Neural cell (in vitro differentiated cells): ENCODE results near the gene GPR65. TPM values are rescaled to one million over a fixed set of nuclear protein-coding genes. Genes with fewer than 3 reads are reported as not detected.

ENCODE experiments used
- H2AFZ ChIP-seq: fragments of 200-600, 300-800 bp; sonication (generic), shearing (Covaris generic); 2 replicates; pipeline ENCODE4 v1.6.0; 2014; ENCODE audit warnings: low read depth, mild to moderate bottlenecking, antibody characterized with exemption, low read length, moderate library complexity
- H3F3A ChIP-seq: fragments of 200-600 bp; shearing (Covaris generic); 2 replicates; pipeline ENCODE4 v1.6.1; 2016; ENCODE audit warnings: mild to moderate bottlenecking, moderate library complexity, mixed read lengths, antibody characterized with exemption, low read length; ENCODE audit not compliant: insufficient read depth, poor library complexity, severe bottlenecking
- H3K27ac ChIP-seq: fragments of 200-600, 300-800 bp; sonication (generic), shearing (Covaris generic); 2 replicates; pipeline ENCODE4 v1.5.1; 2014; ENCODE audit warnings: mild to moderate bottlenecking, low read length, moderate library complexity
- H3K27me3 ChIP-seq: fragments of 300-800, 200-600 bp; sonication (generic), shearing (Covaris generic); 2 replicates; pipeline ENCODE4 v1.6.0; 2014; ENCODE audit warnings: mild to moderate bottlenecking, low read depth, low read length, moderate library complexity; ENCODE audit not compliant: insufficient read depth
- H3K36me3 ChIP-seq: fragments of 300-800, 200-600 bp; sonication (generic), shearing (Covaris generic); 2 replicates; pipeline ENCODE4 v1.5.1; 2014; ENCODE audit warnings: mild to moderate bottlenecking, antibody characterized with exemption, low read length, moderate library complexity; ENCODE audit not compliant: insufficient read depth
- H3K4me2 ChIP-seq: fragments of 300-800, 200-600 bp; sonication (generic), shearing (Covaris generic); 2 replicates; pipeline ENCODE4 v1.6.0; 2014; ENCODE audit warnings: mild to moderate bottlenecking, low read length
- H3K4me3 ChIP-seq: fragments of 300-800, 200-600 bp; sonication (generic), shearing (Covaris generic); 2 replicates; pipeline ENCODE4 v1.5.1; 2014; ENCODE audit warnings: mild to moderate bottlenecking, low read length, moderate library complexity
- H3K79me2 ChIP-seq: fragments of 200-600 bp; shearing (Covaris generic); replicated peaks from 2 replicates; pipeline ENCODE4 v1.6.0; 2014; ENCODE audit warnings: mild to moderate bottlenecking, low read length, moderate library complexity; ENCODE audit not compliant: insufficient read depth
- H3K9ac ChIP-seq: fragments of 300-800, 200-600 bp; sonication (generic), shearing (Covaris generic); 2 replicates; pipeline ENCODE4 v1.6.1; 2016; ENCODE audit warnings: mild to moderate bottlenecking, low read length, mixed read lengths
- H3K9me2 ChIP-seq: fragments of 200-600 bp; shearing (Covaris generic); 2 replicates; pipeline ENCODE4 v1.6.1; 2016; ENCODE audit warnings: mild to moderate bottlenecking, low read length, mixed read lengths; ENCODE audit not compliant: insufficient read depth
- H3K9me3 ChIP-seq: fragments of 200-600, 300-800 bp; sonication (generic), shearing (Covaris generic); 2 replicates; pipeline ENCODE4 v1.6.1; 2016; ENCODE audit warnings: mild to moderate bottlenecking, mixed run types, low read length, moderate library complexity, mixed read lengths
- H4K20me1 ChIP-seq: fragments of 200-600 bp; shearing (Covaris generic); 2 replicates; pipeline ENCODE4 v1.6.1; 2016; ENCODE audit warnings: mild to moderate bottlenecking, mixed run types; ENCODE audit not compliant: insufficient read depth
- EP300 ChIP-seq: fragments of 450-650 bp; conservative IDR thresholded peaks from 2 replicates; pipeline ENCODE4 v1.6.1; 2014; ENCODE audit warnings: antibody characterized with exemption, mild to moderate bottlenecking, moderate library complexity; ENCODE audit not compliant: poor library complexity, severe bottlenecking
- EZH2 ChIP-seq: fragments of 200-600, 300-800 bp; shearing (Covaris generic), sonication (generic); IDR thresholded peaks from 2 replicates; pipeline ENCODE4 v1.6.1; 2014; ENCODE audit warnings: antibody characterized with exemption, low read length, borderline replicate concordance, mild to moderate bottlenecking; ENCODE audit not compliant: insufficient read depth, poor library complexity, severe bottlenecking
- MXI1 ChIP-seq: fragments of 450-650 bp; conservative IDR thresholded peaks from 2 replicates; pipeline ENCODE4 v1.6.1; 2014; ENCODE audit warnings: antibody characterized with exemption, mild to moderate bottlenecking; ENCODE audit not compliant: poor library complexity, severe bottlenecking
- POLR2AphosphoS5 ChIP-seq: IDR thresholded peaks from 2 replicates; pipeline ENCODE4 v1.6.1; 2012
- RAD21 ChIP-seq: fragments of 450-650 bp; conservative IDR thresholded peaks from 2 replicates; pipeline ENCODE4 v1.6.1; 2014; ENCODE audit warnings: antibody characterized with exemption, mild to moderate bottlenecking, moderate library complexity
- REST ChIP-seq: IDR thresholded peaks from 2 replicates; pipeline ENCODE4 v1.6.1; 2012; ENCODE audit warnings: borderline replicate concordance
- SMC3 ChIP-seq: fragments of 450-650 bp; conservative IDR thresholded peaks from 2 replicates; pipeline ENCODE4 v1.6.1; 2014; ENCODE audit warnings: antibody characterized with exemption, mild to moderate bottlenecking, moderate library complexity; ENCODE audit not compliant: poor library complexity
- TAF1 ChIP-seq: IDR thresholded peaks from 2 replicates; pipeline ENCODE4 v1.6.1; 2012; ENCODE audit warnings: low read depth
- polyA plus RNA-seq: library from polyadenylated mRNA; depleted of rRNA; stranded (reverse); fragments of >200 nt; gene quantifications from 2 replicates; pipeline ENCODE4 v1.2.3, GENCODE V29; 2014
- TF ChIP-seq, protein P1 (sequence below): fragments of 450-650 bp; IDR thresholded peaks from 2 replicates; pipeline ENCODE4 v1.5.1; 2014; ENCODE audit warnings: antibody characterized with exemption, mild to moderate bottlenecking, moderate library complexity; ENCODE audit not compliant: poor library complexity, severe bottlenecking

GPR65 gene
- polyA plus RNA-seq, 1 donor from 2014 or later: not detected

- no peak overlapping the region for H3K9ac ChIP-seq
Observed at GRCh38 chr14:88040146-88040545, 35.2 kb downstream of the GPR65 start.

DNA sequence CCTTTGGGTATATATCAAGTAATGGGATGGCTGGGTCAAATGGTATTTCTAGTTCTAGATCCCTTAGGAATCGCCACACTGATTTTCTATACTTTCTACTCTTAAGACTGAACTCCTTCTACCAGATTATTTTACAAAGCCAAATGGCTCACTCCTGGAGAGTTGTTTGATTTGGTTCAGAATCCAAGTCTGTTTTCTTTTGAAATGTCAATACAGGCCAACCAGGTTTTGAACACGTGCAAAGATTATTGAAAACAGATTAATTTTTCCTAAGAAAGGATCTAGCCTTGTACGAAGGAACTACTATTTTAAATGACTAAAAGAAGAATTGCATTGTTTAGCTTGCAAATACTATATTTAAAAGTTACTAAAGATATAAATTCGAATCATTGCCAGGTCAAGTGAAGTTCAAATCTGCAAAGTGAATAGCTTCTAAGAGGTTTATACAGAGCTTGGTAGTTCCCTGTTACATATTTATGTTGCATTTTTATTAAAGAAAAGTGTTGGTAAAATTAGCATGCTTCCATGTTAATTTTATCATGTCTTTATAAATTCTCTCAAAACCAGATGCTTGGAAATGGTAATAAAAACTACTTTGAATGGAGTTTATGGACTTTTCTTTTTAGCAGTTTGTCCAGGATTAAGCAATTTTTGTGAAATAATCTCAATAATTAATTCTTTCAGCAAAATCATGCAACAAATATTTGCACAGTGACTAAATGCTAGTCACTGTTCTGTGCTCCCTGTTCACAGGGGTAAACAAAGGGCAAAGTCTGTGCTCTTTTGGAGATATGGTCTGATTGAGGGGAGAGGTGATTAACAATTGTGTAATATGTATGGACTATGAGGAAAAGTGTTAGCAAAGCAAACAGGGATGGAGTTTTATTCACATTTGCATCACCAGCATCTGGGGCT, 38.9 kb downstream of the GPR65 start:
- Histone ChIP-seq H3K9me3 (no peaks in the 10 kb centered on the region), H3K79me2 (no peaks in the 10 kb centered on the region), H3K9me2 (no peaks in the 10 kb centered on the region), H3K27ac (no peak overlapping the region), H3K4me2 (no peak overlapping the region), H3K36me3 (no peaks in the 10 kb centered on the region), H3K27me3 (no peaks in the 10 kb centered on the region), H3F3A (no peaks in the 10 kb centered on the region), H2AFZ (no peak overlapping the region), H3K4me3 (no peak overlapping the region), H3K9ac (no peak overlapping the region), H4K20me1 (no peaks in the 10 kb centered on the region)
- no peak for TF ChIP-seq REST
- TF ChIP-seq EZH2: no peak
- TF ChIP-seq MXI1: no peak
- TF ChIP-seq RAD21: no peak
- TF ChIP-seq, protein P1, sequence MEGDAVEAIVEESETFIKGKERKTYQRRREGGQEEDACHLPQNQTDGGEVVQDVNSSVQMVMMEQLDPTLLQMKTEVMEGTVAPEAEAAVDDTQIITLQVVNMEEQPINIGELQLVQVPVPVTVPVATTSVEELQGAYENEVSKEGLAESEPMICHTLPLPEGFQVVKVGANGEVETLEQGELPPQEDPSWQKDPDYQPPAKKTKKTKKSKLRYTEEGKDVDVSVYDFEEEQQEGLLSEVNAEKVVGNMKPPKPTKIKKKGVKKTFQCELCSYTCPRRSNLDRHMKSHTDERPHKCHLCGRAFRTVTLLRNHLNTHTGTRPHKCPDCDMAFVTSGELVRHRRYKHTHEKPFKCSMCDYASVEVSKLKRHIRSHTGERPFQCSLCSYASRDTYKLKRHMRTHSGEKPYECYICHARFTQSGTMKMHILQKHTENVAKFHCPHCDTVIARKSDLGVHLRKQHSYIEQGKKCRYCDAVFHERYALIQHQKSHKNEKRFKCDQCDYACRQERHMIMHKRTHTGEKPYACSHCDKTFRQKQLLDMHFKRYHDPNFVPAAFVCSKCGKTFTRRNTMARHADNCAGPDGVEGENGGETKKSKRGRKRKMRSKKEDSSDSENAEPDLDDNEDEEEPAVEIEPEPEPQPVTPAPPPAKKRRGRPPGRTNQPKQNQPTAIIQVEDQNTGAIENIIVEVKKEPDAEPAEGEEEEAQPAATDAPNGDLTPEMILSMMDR: no peak
- no peak for TF ChIP-seq POLR2AphosphoS5
- TF ChIP-seq EP300: no peak
- TF ChIP-seq SMC3: no peak
- TF ChIP-seq TAF1: no peak

More at GRCh38 chr14:88040146-88040545, 35.2 kb downstream of the GPR65 start:
- Histone ChIP-seq H3K27me3 (no peaks in the 10 kb centered on the region), H3K79me2 (no peaks in the 10 kb centered on the region), H3K9me2 (no peaks in the 10 kb centered on the region), H4K20me1 (no peaks in the 10 kb centered on the region), H3F3A (no peaks in the 10 kb centered on the region), H3K9me3 (no peaks in the 10 kb centered on the region), H3K4me3 (no peak overlapping the region), H3K27ac (no peak overlapping the region), H2AFZ (no peak overlapping the region), H3K36me3 (no peaks in the 10 kb centered on the region), H3K4me2 (no peak overlapping the region)
- TF ChIP-seq TAF1 (no peak), RAD21 (no peak), SMC3 (no peak), POLR2AphosphoS5 (no peak), MXI1 (no peak), EZH2 (no peak)
- TF ChIP-seq, protein P1: no peak
